ENCODE measurements around the gene AGTPBP1.

DNA sequence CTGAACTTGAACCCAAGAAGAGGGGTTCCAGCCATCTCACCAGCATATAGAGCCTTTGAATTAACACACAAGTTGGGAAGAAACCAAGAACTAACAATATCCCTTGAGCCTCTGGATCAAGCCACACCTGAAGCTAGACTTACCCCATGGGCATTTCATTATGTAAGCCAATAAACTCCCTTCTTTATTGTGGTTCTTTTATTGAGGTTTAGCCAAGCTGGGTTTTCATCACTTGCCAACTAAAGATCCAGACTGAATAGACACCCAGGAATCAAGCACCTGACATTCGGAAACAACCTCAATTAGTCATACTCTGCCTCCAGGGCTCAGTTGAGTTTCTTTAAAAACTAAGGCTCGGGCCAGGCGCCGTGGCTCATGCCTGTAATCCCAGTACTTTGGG is 226.7 kb downstream of the AGTPBP1 start:
- TF ChIP-seq, protein P1, sequence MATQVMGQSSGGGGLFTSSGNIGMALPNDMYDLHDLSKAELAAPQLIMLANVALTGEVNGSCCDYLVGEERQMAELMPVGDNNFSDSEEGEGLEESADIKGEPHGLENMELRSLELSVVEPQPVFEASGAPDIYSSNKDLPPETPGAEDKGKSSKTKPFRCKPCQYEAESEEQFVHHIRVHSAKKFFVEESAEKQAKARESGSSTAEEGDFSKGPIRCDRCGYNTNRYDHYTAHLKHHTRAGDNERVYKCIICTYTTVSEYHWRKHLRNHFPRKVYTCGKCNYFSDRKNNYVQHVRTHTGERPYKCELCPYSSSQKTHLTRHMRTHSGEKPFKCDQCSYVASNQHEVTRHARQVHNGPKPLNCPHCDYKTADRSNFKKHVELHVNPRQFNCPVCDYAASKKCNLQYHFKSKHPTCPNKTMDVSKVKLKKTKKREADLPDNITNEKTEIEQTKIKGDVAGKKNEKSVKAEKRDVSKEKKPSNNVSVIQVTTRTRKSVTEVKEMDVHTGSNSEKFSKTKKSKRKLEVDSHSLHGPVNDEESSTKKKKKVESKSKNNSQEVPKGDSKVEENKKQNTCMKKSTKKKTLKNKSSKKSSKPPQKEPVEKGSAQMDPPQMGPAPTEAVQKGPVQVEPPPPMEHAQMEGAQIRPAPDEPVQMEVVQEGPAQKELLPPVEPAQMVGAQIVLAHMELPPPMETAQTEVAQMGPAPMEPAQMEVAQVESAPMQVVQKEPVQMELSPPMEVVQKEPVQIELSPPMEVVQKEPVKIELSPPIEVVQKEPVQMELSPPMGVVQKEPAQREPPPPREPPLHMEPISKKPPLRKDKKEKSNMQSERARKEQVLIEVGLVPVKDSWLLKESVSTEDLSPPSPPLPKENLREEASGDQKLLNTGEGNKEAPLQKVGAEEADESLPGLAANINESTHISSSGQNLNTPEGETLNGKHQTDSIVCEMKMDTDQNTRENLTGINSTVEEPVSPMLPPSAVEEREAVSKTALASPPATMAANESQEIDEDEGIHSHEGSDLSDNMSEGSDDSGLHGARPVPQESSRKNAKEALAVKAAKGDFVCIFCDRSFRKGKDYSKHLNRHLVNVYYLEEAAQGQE (IDR thresholded peaks at IDR 0.05; ENCODE audit: unreplicated experiment): no peak
- TF ChIP-seq POLR2AphosphoS5 (IDR thresholded peaks at IDR 0.05; ENCODE audit: low read depth) (no peak), CREB1 (CRISPR knock-in tag; IDR thresholded peaks at IDR 0.05; ENCODE audit: low read depth) (no peak), EZH2phosphoT487 (IDR thresholded peaks at IDR 0.05; ENCODE audit: unreplicated experiment) (no peak), EZH2 (IDR thresholded peaks at IDR 0.05; ENCODE audit: low read depth, unreplicated experiment) (no peak), JUNB (IDR thresholded peaks at IDR 0.05; ENCODE audit: unreplicated experiment) (no peak), ZNF114 (CRISPR knock-in tag; IDR thresholded peaks at IDR 0.05) (no peak), ZNF331 (CRISPR knock-in tag; IDR thresholded peaks at IDR 0.05; ENCODE audit: low read depth) (no peak), NANOG (IDR thresholded peaks at IDR 0.05; ENCODE audit: borderline replicate concordance) (no peak), STAT1 (IDR thresholded peaks at IDR 0.05; ENCODE audit: unreplicated experiment) (no peak)
- TF ChIP-seq, protein P2, sequence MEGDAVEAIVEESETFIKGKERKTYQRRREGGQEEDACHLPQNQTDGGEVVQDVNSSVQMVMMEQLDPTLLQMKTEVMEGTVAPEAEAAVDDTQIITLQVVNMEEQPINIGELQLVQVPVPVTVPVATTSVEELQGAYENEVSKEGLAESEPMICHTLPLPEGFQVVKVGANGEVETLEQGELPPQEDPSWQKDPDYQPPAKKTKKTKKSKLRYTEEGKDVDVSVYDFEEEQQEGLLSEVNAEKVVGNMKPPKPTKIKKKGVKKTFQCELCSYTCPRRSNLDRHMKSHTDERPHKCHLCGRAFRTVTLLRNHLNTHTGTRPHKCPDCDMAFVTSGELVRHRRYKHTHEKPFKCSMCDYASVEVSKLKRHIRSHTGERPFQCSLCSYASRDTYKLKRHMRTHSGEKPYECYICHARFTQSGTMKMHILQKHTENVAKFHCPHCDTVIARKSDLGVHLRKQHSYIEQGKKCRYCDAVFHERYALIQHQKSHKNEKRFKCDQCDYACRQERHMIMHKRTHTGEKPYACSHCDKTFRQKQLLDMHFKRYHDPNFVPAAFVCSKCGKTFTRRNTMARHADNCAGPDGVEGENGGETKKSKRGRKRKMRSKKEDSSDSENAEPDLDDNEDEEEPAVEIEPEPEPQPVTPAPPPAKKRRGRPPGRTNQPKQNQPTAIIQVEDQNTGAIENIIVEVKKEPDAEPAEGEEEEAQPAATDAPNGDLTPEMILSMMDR (conservative IDR thresholded peaks at IDR 0.05; ENCODE audit: low read depth in 2 of 2): no peak
- TF ChIP-seq, protein P3, sequence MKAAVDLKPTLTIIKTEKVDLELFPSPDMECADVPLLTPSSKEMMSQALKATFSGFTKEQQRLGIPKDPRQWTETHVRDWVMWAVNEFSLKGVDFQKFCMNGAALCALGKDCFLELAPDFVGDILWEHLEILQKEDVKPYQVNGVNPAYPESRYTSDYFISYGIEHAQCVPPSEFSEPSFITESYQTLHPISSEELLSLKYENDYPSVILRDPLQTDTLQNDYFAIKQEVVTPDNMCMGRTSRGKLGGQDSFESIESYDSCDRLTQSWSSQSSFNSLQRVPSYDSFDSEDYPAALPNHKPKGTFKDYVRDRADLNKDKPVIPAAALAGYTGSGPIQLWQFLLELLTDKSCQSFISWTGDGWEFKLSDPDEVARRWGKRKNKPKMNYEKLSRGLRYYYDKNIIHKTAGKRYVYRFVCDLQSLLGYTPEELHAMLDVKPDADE (IDR thresholded peaks at IDR 0.05): no peak
